ENCODE results near the gene AGO1. TPM values are rescaled to one million over a fixed set of nuclear protein-coding genes. Genes with fewer than 3 reads are reported as not detected.

Gene AGO1
- total and polyA plus RNA-seq, 4 donors = 3.7 to 28.6 (median 13.4) TPM

DNA sequence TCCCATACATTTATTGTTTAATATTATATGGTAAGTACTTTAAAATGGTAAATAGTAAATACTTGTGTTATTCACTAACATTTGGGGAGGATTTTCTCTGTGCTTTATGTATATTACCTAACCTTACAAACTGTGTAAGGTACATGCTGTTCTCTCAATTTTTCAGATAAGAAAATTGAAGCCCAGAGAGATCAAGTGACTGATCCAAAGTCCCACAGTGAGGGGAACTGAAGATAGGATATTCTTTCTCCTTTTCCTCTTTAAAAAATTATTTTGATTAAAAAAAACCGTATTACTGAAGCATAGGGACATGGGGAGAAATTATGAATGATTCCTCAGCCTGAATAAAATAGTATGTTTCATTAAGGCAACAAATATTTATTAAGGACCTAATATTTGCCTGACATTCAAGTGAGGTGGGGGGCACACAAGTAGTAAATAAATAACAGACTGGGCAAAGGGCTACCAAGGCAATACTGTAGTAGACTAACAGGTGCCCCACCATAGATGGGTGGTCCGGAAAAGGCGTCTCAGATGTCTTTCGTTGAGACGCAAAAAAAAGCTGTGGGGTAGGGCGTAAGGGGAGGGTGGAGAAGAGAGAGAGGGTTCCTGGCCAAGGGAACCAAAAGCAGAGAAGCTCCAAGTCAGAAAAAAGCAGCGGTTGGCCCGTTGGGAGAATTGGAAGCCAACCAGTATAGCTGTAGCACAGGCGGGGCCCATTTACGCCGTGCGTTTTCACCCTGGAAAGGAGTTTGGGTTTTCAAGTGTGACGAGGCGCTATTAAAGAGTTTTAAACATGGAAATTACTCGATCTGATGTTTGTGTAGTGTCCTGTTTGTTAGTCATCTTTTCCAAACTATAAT, 47.0 kb downstream of the AGO1 start:
- Histone ChIP-seq H3K36me3 (ENCODE audit: control insufficient read depth in 4 of 4, insufficient read depth in 4 of 4, low read length in 4 of 4) (peaks cover 0 to 4% (median 0%) of the 10 kb centered on the region in 4 donors), H3K9me3 (ENCODE audit: control insufficient read depth in 4 of 4, insufficient read depth in 3 of 4, low read length in 3 of 4) (no peaks in the 10 kb centered on the region), H3K27me3 (ENCODE audit: control insufficient read depth in 3 of 3, insufficient read depth in 3 of 3, low read length in 2 of 3) (no peaks in the 10 kb centered on the region), H3K27ac (ENCODE audit: low read depth in 1 of 2, low read length in 1 of 2) (peak overlapping the region; percentile 99), H3K9ac (ENCODE audit: insufficient read depth in 1 of 2, low read length in 2 of 2) (peak overlapping the region; percentile 70 to 92), H3K4me1 (ENCODE audit: control insufficient read depth in 5 of 5, insufficient read depth in 5 of 5, low read length in 5 of 5) (peaks cover 0 to 33% (median 2%) of the 10 kb centered on the region in 5 donors), H3K4me3 (peak overlapping the region; percentile 90)
- ATAC-seq (ENCODE audit: insufficient read depth, low FRiP score) (peak; percentile 13), DNase-seq (peak; percentile 59 to 71 (median 69))
- 2% methylated on average over 15 of the region's 15 CpGs for WGBS, 2 donors
- TF ChIP-seq, protein P1, sequence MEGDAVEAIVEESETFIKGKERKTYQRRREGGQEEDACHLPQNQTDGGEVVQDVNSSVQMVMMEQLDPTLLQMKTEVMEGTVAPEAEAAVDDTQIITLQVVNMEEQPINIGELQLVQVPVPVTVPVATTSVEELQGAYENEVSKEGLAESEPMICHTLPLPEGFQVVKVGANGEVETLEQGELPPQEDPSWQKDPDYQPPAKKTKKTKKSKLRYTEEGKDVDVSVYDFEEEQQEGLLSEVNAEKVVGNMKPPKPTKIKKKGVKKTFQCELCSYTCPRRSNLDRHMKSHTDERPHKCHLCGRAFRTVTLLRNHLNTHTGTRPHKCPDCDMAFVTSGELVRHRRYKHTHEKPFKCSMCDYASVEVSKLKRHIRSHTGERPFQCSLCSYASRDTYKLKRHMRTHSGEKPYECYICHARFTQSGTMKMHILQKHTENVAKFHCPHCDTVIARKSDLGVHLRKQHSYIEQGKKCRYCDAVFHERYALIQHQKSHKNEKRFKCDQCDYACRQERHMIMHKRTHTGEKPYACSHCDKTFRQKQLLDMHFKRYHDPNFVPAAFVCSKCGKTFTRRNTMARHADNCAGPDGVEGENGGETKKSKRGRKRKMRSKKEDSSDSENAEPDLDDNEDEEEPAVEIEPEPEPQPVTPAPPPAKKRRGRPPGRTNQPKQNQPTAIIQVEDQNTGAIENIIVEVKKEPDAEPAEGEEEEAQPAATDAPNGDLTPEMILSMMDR (IDR thresholded peaks at IDR 0.05; ENCODE audit: control extremely low read depth, extremely low read depth) = no peak

DNA sequence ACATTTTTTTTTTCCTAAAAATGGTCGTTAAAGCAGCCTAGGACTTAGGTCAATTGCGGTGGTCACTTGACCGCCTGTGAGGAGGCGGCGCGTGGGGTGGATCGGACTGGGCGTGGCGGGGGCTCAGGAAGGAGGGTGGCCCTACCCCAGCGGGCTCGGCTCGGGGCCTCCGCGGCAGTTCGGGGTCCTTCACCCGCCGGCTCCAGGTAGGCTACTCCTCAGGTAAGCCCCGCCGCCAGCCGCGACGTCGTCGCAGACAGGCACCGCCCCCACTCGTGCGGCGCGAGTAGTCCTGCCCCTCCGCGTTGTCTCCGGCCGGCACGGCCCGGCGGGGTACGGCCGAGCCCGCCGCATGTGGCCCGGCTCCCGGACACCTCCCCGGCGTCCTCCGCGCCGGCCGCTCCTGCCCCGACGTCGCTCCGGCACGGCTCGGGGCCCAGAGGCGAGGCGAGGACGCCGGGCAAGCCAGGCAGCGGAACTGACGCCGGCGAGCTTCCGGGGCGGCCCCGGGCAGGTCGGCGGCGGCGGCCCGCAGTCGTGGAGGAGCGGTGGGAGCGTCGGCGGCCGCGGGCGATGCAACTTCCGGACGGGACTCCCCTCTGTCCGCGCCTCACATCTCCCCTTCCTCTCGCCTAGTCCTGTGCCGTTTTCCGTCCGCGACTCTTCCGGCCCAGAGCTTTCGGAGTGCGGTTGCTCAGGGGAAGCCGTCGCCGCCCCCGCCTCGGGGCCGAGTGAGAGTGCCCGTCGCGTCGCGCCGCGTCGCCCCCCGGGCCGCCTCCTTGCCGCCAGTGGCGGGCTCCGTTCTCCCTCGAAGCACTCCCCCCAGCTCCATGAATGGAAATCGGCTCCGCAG, 47.8 kb downstream of the AGO1 start, which contains the start of gene AGO3:
Gene AGO3, plus strand, starts transcription at position 513 of the 853 bp plus-strand sequence. Its CDS starts 322 bp downstream, at position 835.
- Histone ChIP-seq H3K9ac (ENCODE audit: insufficient read depth in 1 of 2, low read length in 2 of 2) (peak within 1 kb of the TSS; percentile 90 to 92), H3K4me3 (peak within 1 kb of the TSS; percentile 90), H3K27ac (ENCODE audit: low read depth in 1 of 2, low read length in 1 of 2) (peak within 1 kb of the TSS; percentile 99), H3K27me3 (ENCODE audit: control insufficient read depth in 3 of 3, insufficient read depth in 3 of 3, low read length in 2 of 3) (no peaks in the 10 kb centered on the region), H3K9me3 (ENCODE audit: control insufficient read depth in 4 of 4, insufficient read depth in 3 of 4, low read length in 3 of 4) (no peaks in the 10 kb centered on the region), H3K4me1 (ENCODE audit: control insufficient read depth in 5 of 5, insufficient read depth in 5 of 5, low read length in 5 of 5) (peaks cover 0 to 42% (median 2%) of the 10 kb centered on the region in 5 donors), H3K36me3 (ENCODE audit: control insufficient read depth in 4 of 4, insufficient read depth in 4 of 4, low read length in 4 of 4) (peaks cover 0 to 4% (median 0%) of the 10 kb centered on the region in 4 donors)
- WGBS, 2 donors = 0% methylated on average over 80 to 112 of the region's 112 CpGs
- TF ChIP-seq, protein P1 (IDR thresholded peaks at IDR 0.05; ENCODE audit: control extremely low read depth, extremely low read depth) = no peak
- peak; percentile 83 to 88 (median 85) for DNase-seq
- ATAC-seq (ENCODE audit: insufficient read depth, low FRiP score) = peak; percentile 92

DNA sequence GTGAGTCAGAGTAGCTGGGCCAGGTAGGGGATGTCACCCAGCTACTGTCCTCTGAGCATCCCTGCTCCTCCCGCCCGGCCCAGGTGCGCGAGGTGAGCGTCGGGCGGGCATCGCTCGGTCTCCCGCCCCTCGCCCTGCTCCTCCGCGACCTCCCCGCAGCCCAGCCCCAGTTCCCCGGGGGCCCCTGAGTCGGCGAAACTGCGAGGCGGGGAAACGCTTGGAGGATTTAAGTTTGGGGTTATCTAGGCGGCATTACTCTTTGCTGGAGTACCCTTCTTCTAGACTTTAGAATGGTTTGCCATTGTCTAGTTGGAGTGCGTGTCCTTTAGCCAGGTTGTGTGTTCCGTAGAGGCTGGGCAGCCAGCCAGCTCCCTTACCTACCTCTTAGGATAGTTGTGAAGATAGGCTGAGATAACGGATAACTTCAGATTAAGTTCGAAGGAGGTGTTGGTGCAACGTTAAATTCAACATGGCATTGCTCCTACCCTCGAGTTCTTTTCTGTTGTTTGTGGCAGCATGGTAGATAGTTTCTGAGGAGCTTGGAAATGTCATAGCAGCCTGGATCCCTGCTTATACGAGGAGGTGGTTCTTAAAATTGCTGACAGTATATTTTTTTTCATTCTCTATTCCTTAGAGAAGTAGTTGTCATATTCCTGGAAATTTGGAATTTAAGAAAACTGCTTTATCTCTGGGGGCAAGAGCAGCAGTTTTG, 48.6 kb downstream of the AGO1 start:
- Histone ChIP-seq H3K27ac (ENCODE audit: low read depth in 1 of 2, low read length in 1 of 2) (peak overlapping the region; percentile 99), H3K9ac (ENCODE audit: insufficient read depth in 1 of 2, low read length in 2 of 2) (peak overlapping the region; percentile 90 to 92), H3K36me3 (ENCODE audit: control insufficient read depth in 4 of 4, insufficient read depth in 4 of 4, low read length in 4 of 4) (peaks cover 0 to 4% (median 0%) of the 10 kb centered on the region in 4 donors), H3K4me3 (peak overlapping the region; percentile 90), H3K4me1 (ENCODE audit: control insufficient read depth in 5 of 5, insufficient read depth in 5 of 5, low read length in 5 of 5) (peaks cover 0 to 46% (median 4%) of the 10 kb centered on the region in 5 donors), H3K9me3 (ENCODE audit: control insufficient read depth in 4 of 4, insufficient read depth in 3 of 4, low read length in 3 of 4) (no peaks in the 10 kb centered on the region), H3K27me3 (ENCODE audit: control insufficient read depth in 3 of 3, insufficient read depth in 3 of 3, low read length in 2 of 3) (no peaks in the 10 kb centered on the region)
- peak; percentile 34 to 54 (median 37) for DNase-seq
- TF ChIP-seq, protein P1 (IDR thresholded peaks at IDR 0.05; ENCODE audit: control extremely low read depth, extremely low read depth) = no peak
- 0% methylated on average over 24 to 28 of the region's 28 CpGs for WGBS, 2 donors
- ATAC-seq (ENCODE audit: insufficient read depth, low FRiP score) = no peak
